ENCODE data around the gene FOCAD.

Gene FOCAD

DNA sequence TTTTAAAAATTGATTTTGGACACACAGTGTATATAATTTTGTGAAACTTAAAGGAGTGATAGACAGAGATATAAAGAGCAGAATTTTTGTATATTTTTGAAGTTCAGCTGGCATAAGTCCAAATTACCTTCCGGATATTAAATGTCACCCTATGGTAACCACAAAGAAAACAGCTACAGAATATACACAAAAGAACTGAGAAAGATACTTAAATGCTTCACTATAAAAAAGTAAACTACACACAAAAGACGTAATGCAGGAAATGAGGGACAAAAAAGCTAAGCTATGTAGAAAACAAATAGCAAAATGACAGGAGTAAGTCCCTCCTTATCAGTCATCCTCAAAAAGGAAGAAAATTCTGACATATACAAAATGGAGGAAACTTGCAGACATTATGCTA lies 318.0 kb downstream of the FOCAD start:
- no peak overlapping the region for H3K9ac ChIP-seq (ENCODE audit: low read depth, low read length, poor library complexity, severe bottlenecking)
- H3F3A ChIP-seq (ENCODE audit: low read depth) = peaks cover 9% of the 10 kb centered on the region; the same call in 1 of the 2 replicates
- no peaks in the 10 kb centered on the region for H3K9me2 ChIP-seq (replicated peaks; ENCODE audit: low read depth, low read length)
- TF ChIP-seq, protein P1, sequence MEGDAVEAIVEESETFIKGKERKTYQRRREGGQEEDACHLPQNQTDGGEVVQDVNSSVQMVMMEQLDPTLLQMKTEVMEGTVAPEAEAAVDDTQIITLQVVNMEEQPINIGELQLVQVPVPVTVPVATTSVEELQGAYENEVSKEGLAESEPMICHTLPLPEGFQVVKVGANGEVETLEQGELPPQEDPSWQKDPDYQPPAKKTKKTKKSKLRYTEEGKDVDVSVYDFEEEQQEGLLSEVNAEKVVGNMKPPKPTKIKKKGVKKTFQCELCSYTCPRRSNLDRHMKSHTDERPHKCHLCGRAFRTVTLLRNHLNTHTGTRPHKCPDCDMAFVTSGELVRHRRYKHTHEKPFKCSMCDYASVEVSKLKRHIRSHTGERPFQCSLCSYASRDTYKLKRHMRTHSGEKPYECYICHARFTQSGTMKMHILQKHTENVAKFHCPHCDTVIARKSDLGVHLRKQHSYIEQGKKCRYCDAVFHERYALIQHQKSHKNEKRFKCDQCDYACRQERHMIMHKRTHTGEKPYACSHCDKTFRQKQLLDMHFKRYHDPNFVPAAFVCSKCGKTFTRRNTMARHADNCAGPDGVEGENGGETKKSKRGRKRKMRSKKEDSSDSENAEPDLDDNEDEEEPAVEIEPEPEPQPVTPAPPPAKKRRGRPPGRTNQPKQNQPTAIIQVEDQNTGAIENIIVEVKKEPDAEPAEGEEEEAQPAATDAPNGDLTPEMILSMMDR (conservative IDR thresholded peaks at IDR 0.05; ENCODE audit: low read length) = no peak
- no peak for TF ChIP-seq EZH2phosphoT487 (IDR thresholded peaks at IDR 0.05; ENCODE audit: borderline replicate concordance)
- H2AFZ ChIP-seq (ENCODE audit: low read length) = no peak overlapping the region
- H3K27me3 ChIP-seq (ENCODE audit: insufficient read depth, low read length, poor library complexity, severe bottlenecking) = no peaks in the 10 kb centered on the region
- peaks cover 15% of the 10 kb centered on the region for H3K9me3 ChIP-seq (ENCODE audit: insufficient read depth, low read depth, low read length)
- no peaks in the 10 kb centered on the region for H4K20me1 ChIP-seq (ENCODE audit: insufficient read depth, low read length, poor library complexity, severe bottlenecking)
- no peak overlapping the region for H3K4me3 ChIP-seq (ENCODE audit: low read length, poor library complexity, severe bottlenecking)
- peak overlapping the region; percentile 27 for H3K4me2 ChIP-seq (ENCODE audit: low read depth, low read length, poor library complexity, severe bottlenecking)
- peaks cover 14% of the 10 kb centered on the region for H3K4me1 ChIP-seq (ENCODE audit: insufficient read depth, low read length, poor library complexity, severe bottlenecking)
- H3K79me2 ChIP-seq (ENCODE audit: insufficient read depth, low read length) = no peaks in the 10 kb centered on the region
- H3K36me3 ChIP-seq (ENCODE audit: insufficient read depth, low read length) = no peaks in the 10 kb centered on the region; the same call in 1 of the 2 replicates

DNA sequence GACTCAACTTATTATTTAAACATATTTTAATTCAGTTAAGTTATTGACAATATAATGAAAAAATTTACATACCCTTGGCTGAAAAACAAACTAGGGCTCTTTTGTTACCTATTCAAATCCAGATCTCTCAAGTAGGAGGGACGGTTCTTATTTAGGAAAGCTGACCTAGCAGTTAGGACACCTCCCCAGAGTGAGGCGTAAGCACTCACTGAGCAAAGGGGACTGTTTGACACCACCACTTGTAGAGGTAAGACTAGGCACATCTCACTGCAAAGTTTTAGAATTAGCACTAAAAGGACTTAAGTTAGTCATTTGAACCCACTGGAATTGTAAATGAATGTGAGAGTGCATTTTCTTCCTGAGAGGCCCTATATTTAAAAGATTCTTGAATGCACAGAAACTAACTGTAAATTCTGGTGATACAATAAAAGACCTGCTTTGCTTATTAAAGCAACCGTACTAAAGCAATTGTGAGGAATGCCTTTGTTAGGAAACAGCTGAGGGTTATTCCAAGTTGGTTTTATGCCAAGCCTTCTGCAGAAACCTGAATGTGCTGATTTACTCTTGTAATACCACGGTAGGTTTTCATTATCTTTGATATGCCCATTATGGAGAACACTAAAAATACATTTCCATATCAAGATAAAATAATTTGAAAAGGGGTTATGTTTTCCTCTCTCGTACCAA lies 331.2 kb downstream of the FOCAD start:
- H3F3A ChIP-seq (ENCODE audit: low read depth) = no peaks in the 10 kb centered on the region
- H3K36me3 ChIP-seq (ENCODE audit: insufficient read depth, low read length) = no peaks in the 10 kb centered on the region
- H3K9me3 ChIP-seq (ENCODE audit: insufficient read depth, low read depth, low read length) = no peaks in the 10 kb centered on the region
- H3K9me2 ChIP-seq (replicated peaks; ENCODE audit: low read depth, low read length) = no peaks in the 10 kb centered on the region
- H3K9ac ChIP-seq (ENCODE audit: low read depth, low read length, poor library complexity, severe bottlenecking) = no peak overlapping the region
- no peak overlapping the region for H2AFZ ChIP-seq (ENCODE audit: low read length)
- no peak overlapping the region for H3K4me2 ChIP-seq (ENCODE audit: low read depth, low read length, poor library complexity, severe bottlenecking)
- no peaks in the 10 kb centered on the region for H3K27me3 ChIP-seq (ENCODE audit: insufficient read depth, low read length, poor library complexity, severe bottlenecking)
- TF ChIP-seq, protein P1 (conservative IDR thresholded peaks at IDR 0.05; ENCODE audit: low read length) = no peak
- TF ChIP-seq EZH2phosphoT487 (IDR thresholded peaks at IDR 0.05; ENCODE audit: borderline replicate concordance) = no peak
- no peaks in the 10 kb centered on the region for H3K79me2 ChIP-seq (ENCODE audit: insufficient read depth, low read length)
- no peaks in the 10 kb centered on the region for H4K20me1 ChIP-seq (ENCODE audit: insufficient read depth, low read length, poor library complexity, severe bottlenecking)
- H3K4me3 ChIP-seq (ENCODE audit: low read length, poor library complexity, severe bottlenecking) = no peak overlapping the region
- no peaks in the 10 kb centered on the region for H3K4me1 ChIP-seq (ENCODE audit: insufficient read depth, low read length, poor library complexity, severe bottlenecking)

DNA sequence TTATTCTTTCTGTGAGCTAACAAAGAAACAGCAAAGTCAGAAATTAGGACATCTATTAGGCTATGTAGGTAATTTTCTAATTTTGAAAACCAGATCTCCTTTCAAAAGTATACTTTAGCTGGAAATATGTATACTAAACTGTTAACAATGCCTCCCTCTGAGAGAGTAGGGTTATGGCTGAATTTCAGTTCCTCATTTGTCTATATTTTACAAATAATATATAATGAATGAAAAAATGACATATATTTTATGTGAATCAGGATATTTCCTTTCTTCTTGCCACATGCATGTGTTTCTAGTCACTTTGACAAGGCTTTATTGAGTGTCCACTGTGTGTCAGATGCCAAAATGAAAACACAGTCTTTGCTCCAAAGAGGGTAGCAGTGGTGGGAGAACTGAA lies 331.9 kb downstream of the FOCAD start:
- Histone ChIP-seq H3F3A (ENCODE audit: low read depth) (no peaks in the 10 kb centered on the region), H3K79me2 (ENCODE audit: insufficient read depth, low read length) (no peaks in the 10 kb centered on the region), H3K36me3 (ENCODE audit: insufficient read depth, low read length) (no peaks in the 10 kb centered on the region), H3K9me3 (ENCODE audit: insufficient read depth, low read depth, low read length) (no peaks in the 10 kb centered on the region), H4K20me1 (ENCODE audit: insufficient read depth, low read length, poor library complexity, severe bottlenecking) (no peaks in the 10 kb centered on the region), H3K4me1 (ENCODE audit: insufficient read depth, low read length, poor library complexity, severe bottlenecking) (no peaks in the 10 kb centered on the region), H3K9ac (ENCODE audit: low read depth, low read length, poor library complexity, severe bottlenecking) (no peak overlapping the region), H3K27me3 (ENCODE audit: insufficient read depth, low read length, poor library complexity, severe bottlenecking) (no peaks in the 10 kb centered on the region), H3K9me2 (replicated peaks; ENCODE audit: low read depth, low read length) (no peaks in the 10 kb centered on the region), H2AFZ (ENCODE audit: low read length) (no peak overlapping the region), H3K4me2 (ENCODE audit: low read depth, low read length, poor library complexity, severe bottlenecking) (no peak overlapping the region), H3K4me3 (ENCODE audit: low read length, poor library complexity, severe bottlenecking) (no peak overlapping the region)
- TF ChIP-seq, protein P1 (conservative IDR thresholded peaks at IDR 0.05; ENCODE audit: low read length) = no peak
- no peak for TF ChIP-seq EZH2phosphoT487 (IDR thresholded peaks at IDR 0.05; ENCODE audit: borderline replicate concordance)
